Adrenal gland (tissue), 12 donors: ENCODE measurements around the gene WDR6. TPM values are rescaled to one million over a fixed set of nuclear protein-coding genes. Genes with fewer than 3 reads are reported as not detected.

Experiments
- DNase-seq, 7 donors: peaks; one replicate each; pipeline ENCODE4 v3.0.0-alpha.2; 2019 to 2020
- H3K27ac ChIP-seq, 5 donors: fragments of 200-600 bp; sonication (generic) in 4 of 5; 1 replicate in 3 of 5; 2 replicates in 2 of 5; pipeline versions ENCODE4 v1.5.1 to v1.8.0; 2016 to 2020; ENCODE audit warnings: mild to moderate bottlenecking in 1 of 5
- H3K27me3 ChIP-seq: fragments of 200-600 bp; 2 replicates; pipeline ENCODE4 v1.8.0; 2021
- H3K36me3 ChIP-seq, 2 donors: fragments of 200-600 bp; replicated peaks in 1 of 2; 1 replicate in 1 of 2; 2 replicates in 1 of 2; pipeline versions ENCODE4 v1.5.1 to v1.8.0; 2018 to 2022
- H3K4me1 ChIP-seq, 2 donors: fragments of 200-600 bp; replicated peaks in 1 of 2; 1 replicate in 1 of 2; 2 replicates in 1 of 2; pipeline versions ENCODE4 v1.5.1 to v1.8.0; 2018 to 2021
- H3K4me3 ChIP-seq, 4 donors: fragments of 200-600 bp; sonication (generic) in 3 of 4; one replicate each; pipeline ENCODE4 v1.5.1; 2016 to 2018
- H3K9me3 ChIP-seq, 3 donors: fragments of 200-600 bp; sonication (generic) in 1 of 3; replicated peaks in 1 of 3; 1 replicate in 2 of 3; 2 replicates in 1 of 3; pipeline versions ENCODE4 v1.5.1 to v1.8.0; 2016 to 2021
- CTCF ChIP-seq, 6 experiments: fragments of 450-650 bp in 4 of 6; fragments of 200-600 bp in 2 of 6; sonication (generic) in 1 of 6; IDR thresholded peaks; 1 replicate in 5 of 6; 2 replicates in 1 of 6; pipeline versions ENCODE4 v1.5.1 to v1.8.0; 2016 to 2021; ENCODE audit warnings: antibody characterized with exemption in 6 of 6, mild to moderate bottlenecking in 2 of 6, moderate library complexity in 1 of 6
- POLR2A ChIP-seq, 2 donors: fragments of 450-650 bp; IDR thresholded peaks; one replicate each; pipeline ENCODE4 v1.6.1; 2017; ENCODE audit warnings: antibody characterized with exemption in 2 of 2, mild to moderate bottlenecking in 2 of 2, moderate library complexity in 1 of 2
- whole genome bisulfite sequencing, 4 donors: extraction: QIAGEN DNeasy Blood & Tissue Kit in 2 of 4; methylation state at CpG; one replicate each; pipeline versions ENCODE4 v1.1.5 to v1.1.7; 2013 to 2017; 5-methylcytosine and 5-hydroxymethylcytosine counted together
- intact Hi-C, 2 donors: fragments of 100-400 bp; cut with DNase I; formaldehyde crosslinking; loops; one replicate each; pipeline versions ENCODE4 v1.14.1 to v1.15.0; 2022 to 2023
- polyA plus RNA-seq, 3 donors: library from polyadenylated mRNA; stranded (reverse); fragments of 200-250 nt in 2 of 3; fragments of 350-450 nt in 1 of 3; fragmentation: Illumina TruSeq in 1 of 3; extraction: RNeasy Lipid Tissue Mini Kit (QIAGEN cat#74804) in 1 of 3; gene quantifications; one replicate each; pipeline ENCODE4 v1.2.3, GENCODE V29; 2013 to 2014
- total RNA-seq, 9 donors: library from RNA; depleted of rRNA in 4 of 9; stranded (reverse); fragments of >200 nt in 4 of 9; fragments of 120-200 nt in 1 of 9; fragmentation: NEBNext Ultra II Directional in 1 of 9; extraction: Animal tissue kit (Norgen Biotek cat#: 25700) in 1 of 9; gene quantifications; one replicate each; pipeline versions ENCODE4 v1.1.0 to v1.2.4, GENCODE V29; 2013 to 2023
- donor health status: healthy with polysubstance abuse.
- donor health status: Bipolar disorder and iron deficiency.
- donor health status: DM: yes; HTN: yes; CAD: no.
- donor health status: DM: no; HTN: no; CAD: no.
- donor health status: DM: no; HTN: no; CAD: no.
- donor health status: DM: yes; HTN: yes; CAD: no.

WDR6 gene
- total and polyA plus RNA-seq, 12 donors = 86.0 to 699 (median 177) TPM

- Histone ChIP-seq H3K9me3 (no peaks in the 10 kb centered on the region), H3K27me3 (no peaks in the 10 kb centered on the region), H3K4me3 (peak within 1 kb of the TSS in 3 of 4 donors; percentile 1 to 73 (median 50)), H3K27ac (peak within 1 kb of the TSS; percentile 12 to 94 (median 90)), H3K36me3 (peaks cover 0 to 56% of the 10 kb centered on the region in 2 donors), H3K4me1 (peaks cover 10 to 19% of the 10 kb centered on the region in 2 donors)
- TF ChIP-seq CTCF (IDR thresholded peaks at IDR 0.05) (peak in 2 of 6 experiments; percentile 12 to 14), POLR2A (IDR thresholded peaks at IDR 0.05) (peak; percentile 98)
- peak; percentile 92 to 97 (median 94) for DNase-seq
- intact Hi-C loops = loop anchor here in 1 of 2 donors (10.0 kb wide), 1 partner anchor 1016 kb away; no protein-coding TSS in a partner anchor
- WGBS, 4 donors = 2 to 17% (median 3%) methylated on average over 9 to 55 of the region's 55 CpGs
These were observed 21.7 kb downstream of the WDR6 start, which contains the start of gene IMPDH2 for GRCh38 chr3:49028673-49029562. Gene IMPDH2 (minus strand): TSS chr3:49029398. CDS start chr3:49029350, 48 bp downstream.

- Histone ChIP-seq H3K4me1 (peaks cover 10 to 19% of the 10 kb centered on the region in 2 donors), H3K9me3 (no peaks in the 10 kb centered on the region), H3K27me3 (no peaks in the 10 kb centered on the region), H3K27ac (peak overlapping the region; percentile 3 to 94 (median 90)), H3K36me3 (peaks cover 0 to 52% of the 10 kb centered on the region in 2 donors), H3K4me3 (peak overlapping the region in 1 of 4 donors; percentile 73)
- no peak for DNase-seq
- WGBS, 4 donors = 2 to 3% (median 2%) methylated on average over 7 of the region's 7 CpGs
- TF ChIP-seq CTCF (IDR thresholded peaks at IDR 0.05) = no peak
- TF ChIP-seq POLR2A (IDR thresholded peaks at IDR 0.05) = no peak
- intact Hi-C loops = loop anchor here in 1 of 2 donors (10.0 kb wide), 1 partner anchor 1015 kb away; no protein-coding TSS in a partner anchor
These were observed 22.3 kb downstream of the WDR6 start for GRCh38 chr3:49029563-49029884.

GRCh38 chr3:49030321-49030720, 23.1 kb downstream of the WDR6 start:
- Histone ChIP-seq H3K9me3 (no peaks in the 10 kb centered on the region), H3K36me3 (peaks cover 0 to 52% of the 10 kb centered on the region in 2 donors), H3K4me1 (peaks cover 10 to 19% of the 10 kb centered on the region in 2 donors), H3K27me3 (no peaks in the 10 kb centered on the region), H3K27ac (no peak overlapping the region), H3K4me3 (no peak overlapping the region)
- intact Hi-C loops = no loop called here
- TF ChIP-seq POLR2A (IDR thresholded peaks at IDR 0.05) = no peak
- no peak for TF ChIP-seq CTCF (IDR thresholded peaks at IDR 0.05)
- peak in 1 of 7 donors; percentile 24 for DNase-seq
- WGBS, 4 donors = 83 to 92% (median 88%) methylated on average over 6 of the region's 6 CpGs

GRCh38 chr3:49032646-49033304, 25.6 kb downstream of the WDR6 start:
- peak in 4 of 7 donors; percentile 28 to 68 (median 46) for DNase-seq
- H3K36me3 ChIP-seq = peaks cover 0 to 43% of the 10 kb centered on the region in 2 donors
- TF ChIP-seq POLR2A (IDR thresholded peaks at IDR 0.05) = no peak
- no peak for TF ChIP-seq CTCF (IDR thresholded peaks at IDR 0.05)
- intact Hi-C loops = no loop called here
- no peak overlapping the region for H3K4me3 ChIP-seq
- no peaks in the 10 kb centered on the region for H3K9me3 ChIP-seq
- H3K27ac ChIP-seq = peak overlapping the region in 3 of 5 donors; percentile 15 to 35 (median 33)
- no peaks in the 10 kb centered on the region for H3K27me3 ChIP-seq
- WGBS, 4 donors = 63 to 72% (median 67%) methylated on average over 6 of the region's 6 CpGs
- peaks cover 10 to 19% of the 10 kb centered on the region in 2 donors for H3K4me1 ChIP-seq
